Testis (tissue), 3 donors: ENCODE results near the gene IL1RAPL1. TPM values are rescaled to one million over a fixed set of nuclear protein-coding genes. Genes with fewer than 3 reads are reported as not detected.

Experiments
- DNase-seq: peaks from one replicate; pipeline ENCODE4 v3.0.0-alpha.2; 2019
- H3K27ac ChIP-seq, 2 donors: fragments of 200-600 bp; sonication (generic); one replicate each; pipeline ENCODE4 v1.5.1; 2019
- H3K27me3 ChIP-seq: fragments of 200-600 bp; sonication (generic); one replicate; pipeline ENCODE4 v1.5.1; 2019
- H3K36me3 ChIP-seq: fragments of 200-600 bp; sonication (generic); one replicate; pipeline ENCODE4 v1.5.1; 2017; ENCODE audit warnings: low read depth; ENCODE audit errors: missing control alignments
- H3K4me1 ChIP-seq: fragments of 200-600 bp; sonication (generic); one replicate; pipeline ENCODE4 v1.5.1; 2019
- H3K4me3 ChIP-seq, 2 donors: fragments of 200-600 bp; sonication (generic); one replicate each; pipeline ENCODE4 v1.5.1; 2017 to 2019
- H3K9me3 ChIP-seq: fragments of 200-600 bp; sonication (generic); one replicate; pipeline ENCODE4 v1.5.1; 2017
- CTCF ChIP-seq, 3 experiments: fragments of 450-650 bp in 2 of 3; fragments of 200-600 bp in 1 of 3; sonication (generic) in 1 of 3; IDR thresholded peaks; one replicate each; pipeline ENCODE4 v1.5.1; 2016 to 2019; ENCODE audit warnings: antibody characterized with exemption in 3 of 3, mild to moderate bottlenecking in 2 of 3, moderate library complexity in 1 of 3
- POLR2A ChIP-seq: fragments of 450-650 bp; IDR thresholded peaks from one replicate; pipeline ENCODE4 v1.6.1; 2017; ENCODE audit warnings: antibody characterized with exemption, mild to moderate bottlenecking, moderate library complexity
- WGBS, 2 donors: methylation state at CpG; one replicate each; pipeline ENCODE4 v1.1.5; 2018; 5-methylcytosine and 5-hydroxymethylcytosine counted together
- intact Hi-C: fragments of 100-400 bp; cut with DNase I; formaldehyde crosslinking; loops from one replicate; pipeline ENCODE4 v1.15.1; 2023; ENCODE audit warnings: low total_unique reads
- polyA plus RNA-seq: library from polyadenylated mRNA; stranded (reverse); fragments of 350-450 nt; fragmentation: Illumina TruSeq; extraction: RNeasy Lipid Tissue Mini Kit (QIAGEN cat#74804); gene quantifications from one replicate; pipeline ENCODE4 v1.2.3, GENCODE V29; 2014; ENCODE audit warnings: low read depth, low replicate concordance; ENCODE audit not compliant: insufficient read depth
- total RNA-seq, 2 donors: library from RNA; depleted of rRNA; stranded (reverse); fragments of >200 nt; gene quantifications; one replicate each; pipeline ENCODE4 v1.2.3, GENCODE V29; 2016

The IL1RAPL1 gene
- total and polyA plus RNA-seq, 3 donors from 2014 or later = 0.13 to 0.94 (median 0.93) TPM

- intact Hi-C loops = no loop called here
- no peak for DNase-seq
- no peaks in the 10 kb centered on the region for H3K36me3 ChIP-seq
- no peak for TF ChIP-seq POLR2A
- TF ChIP-seq CTCF (IDR thresholded peaks at IDR 0.05) = no peak
- H3K27ac ChIP-seq = no peak overlapping the region
- no peaks in the 10 kb centered on the region for H3K27me3 ChIP-seq
- H3K4me3 ChIP-seq = no peak overlapping the region
- no peaks in the 10 kb centered on the region for H3K9me3 ChIP-seq
- no peaks in the 10 kb centered on the region for H3K4me1 ChIP-seq
Measured at GRCh38 chrX:28697732-28698131, 110.5 kb downstream of the IL1RAPL1 start.

- TF ChIP-seq CTCF (IDR thresholded peaks at IDR 0.05) (peak in 1 of 3 experiments; percentile 32), POLR2A (no peak)
- intact Hi-C loops = no loop called here
- H3K9me3 ChIP-seq = no peaks in the 10 kb centered on the region
- H3K4me1 ChIP-seq = no peaks in the 10 kb centered on the region
- DNase-seq = no peak
- no peak overlapping the region for H3K4me3 ChIP-seq
- H3K27ac ChIP-seq = no peak overlapping the region
- WGBS, 2 donors = 100% methylated on average over 1 of the region's 1 CpG
- H3K36me3 ChIP-seq = no peaks in the 10 kb centered on the region
- H3K27me3 ChIP-seq = no peaks in the 10 kb centered on the region
Measured at GRCh38 chrX:28701222-28701621, 114.0 kb downstream of the IL1RAPL1 start.

GRCh38 chrX:28706964-28707363 is 119.7 kb downstream of the IL1RAPL1 start:
- no peaks in the 10 kb centered on the region for H3K27me3 ChIP-seq
- DNase-seq = no peak
- no peaks in the 10 kb centered on the region for H3K9me3 ChIP-seq
- no peak overlapping the region for H3K27ac ChIP-seq
- WGBS, 2 donors = 69 to 73% methylated on average over 4 of the region's 4 CpGs
- H3K36me3 ChIP-seq = no peaks in the 10 kb centered on the region
- TF ChIP-seq POLR2A (no peak), CTCF (IDR thresholded peaks at IDR 0.05) (no peak)
- intact Hi-C loops = no loop called here
- H3K4me3 ChIP-seq = no peak overlapping the region
- H3K4me1 ChIP-seq = no peaks in the 10 kb centered on the region

- TF ChIP-seq POLR2A (no peak), CTCF (IDR thresholded peaks at IDR 0.05) (no peak)
- Histone ChIP-seq H3K4me3 (no peak overlapping the region), H3K4me1 (no peaks in the 10 kb centered on the region), H3K36me3 (no peaks in the 10 kb centered on the region), H3K9me3 (no peaks in the 10 kb centered on the region), H3K27ac (no peak overlapping the region), H3K27me3 (no peaks in the 10 kb centered on the region)
- no peak for DNase-seq
- intact Hi-C loops = no loop called here
- WGBS, 2 donors = 55 to 68% methylated on average over 3 of the region's 3 CpGs
Measured at GRCh38 chrX:28709421-28709820, 122.2 kb downstream of the IL1RAPL1 start.

GRCh38 chrX:28717864-28718263 is 130.6 kb downstream of the IL1RAPL1 start:
- no peaks in the 10 kb centered on the region for H3K27me3 ChIP-seq
- H3K4me3 ChIP-seq = no peak overlapping the region
- no peaks in the 10 kb centered on the region for H3K9me3 ChIP-seq
- no peak for DNase-seq
- intact Hi-C loops = no loop called here
- no peaks in the 10 kb centered on the region for H3K4me1 ChIP-seq
- H3K27ac ChIP-seq = no peak overlapping the region
- no peaks in the 10 kb centered on the region for H3K36me3 ChIP-seq
- TF ChIP-seq POLR2A (no peak), CTCF (IDR thresholded peaks at IDR 0.05) (no peak)
